ENCODE data around the gene OR51V1.

Gene OR51V1

GRCh38 chr11:5197536-5197935 is 2.9 kb downstream of the OR51V1 start:
- no peak for TF ChIP-seq CTCF (IDR thresholded peaks at IDR 0.05; ENCODE audit: borderline replicate concordance, insufficient read depth, low read depth, low read length)
- H3K4me3 ChIP-seq (ENCODE audit: low read depth, low read length), result no peak overlapping the region

GRCh38 chr11:5196731-5197130 is 3.8 kb downstream of the OR51V1 start:
- TF ChIP-seq CTCF (IDR thresholded peaks at IDR 0.05; ENCODE audit: borderline replicate concordance, insufficient read depth, low read depth, low read length), result no peak
- H3K4me3 ChIP-seq (ENCODE audit: low read depth, low read length), result no peak overlapping the region

GRCh38 chr11:5196067-5196466 is 4.4 kb downstream of the OR51V1 start:
- no peak for TF ChIP-seq CTCF (IDR thresholded peaks at IDR 0.05; ENCODE audit: borderline replicate concordance, insufficient read depth, low read depth, low read length)

GRCh38 chr11:5192738-5193137 is 7.7 kb downstream of the OR51V1 start:
- TF ChIP-seq CTCF (IDR thresholded peaks at IDR 0.05; ENCODE audit: borderline replicate concordance, insufficient read depth, low read depth, low read length), result no peak
- H3K4me3 ChIP-seq (ENCODE audit: low read depth, low read length), result no peak overlapping the region

More at GRCh38 chr11:5196067-5196466, 4.4 kb downstream of the OR51V1 start:
- no peak overlapping the region for H3K4me3 ChIP-seq (ENCODE audit: low read depth, low read length)

GRCh38 chr11:5188201-5188600 is 12.3 kb downstream of the OR51V1 start:
- no peak for TF ChIP-seq CTCF (IDR thresholded peaks at IDR 0.05; ENCODE audit: borderline replicate concordance, insufficient read depth, low read depth, low read length)
- H3K4me3 ChIP-seq (ENCODE audit: low read depth, low read length), result no peak overlapping the region

GRCh38 chr11:5178046-5178837 is 22.2 kb downstream of the OR51V1 start:
- no peak for TF ChIP-seq CTCF (IDR thresholded peaks at IDR 0.05; ENCODE audit: borderline replicate concordance, insufficient read depth, low read depth, low read length)
- H3K4me3 ChIP-seq (ENCODE audit: low read depth, low read length), result no peak overlapping the region

- no peak for TF ChIP-seq CTCF (IDR thresholded peaks at IDR 0.05; ENCODE audit: borderline replicate concordance, insufficient read depth, low read depth, low read length)
- no peak overlapping the region for H3K4me3 ChIP-seq (ENCODE audit: low read depth, low read length)
Observed at GRCh38 chr11:5174934-5175333, 25.5 kb downstream of the OR51V1 start.
